Suppressor macrophage treated with lipopolysaccharide for 4 hours (primary cell): ENCODE data around the gene DENND2A.

Source experiments
- DNase-seq: peaks from one replicate; pipeline ENCODE4 v3.0.0-alpha.2; 2020

Gene DENND2A

DNA sequence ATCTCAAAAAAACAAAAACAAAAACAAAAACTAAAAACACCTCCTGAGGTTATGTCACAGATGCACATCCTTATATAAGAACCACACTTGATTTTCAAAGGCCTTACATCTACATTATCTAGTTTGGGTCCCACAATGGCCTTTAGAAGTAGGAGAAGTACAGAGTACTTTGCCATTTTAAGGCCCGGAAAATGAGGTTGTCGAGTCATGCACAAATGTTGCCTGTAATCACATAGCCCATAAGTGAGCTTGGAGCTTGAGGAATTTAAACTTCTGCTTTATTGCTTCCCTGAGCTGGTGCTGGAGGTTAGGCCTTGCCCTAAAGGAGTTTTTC, 151.6 kb downstream of the DENND2A start:
- peak; percentile 53 for DNase-seq

DNA sequence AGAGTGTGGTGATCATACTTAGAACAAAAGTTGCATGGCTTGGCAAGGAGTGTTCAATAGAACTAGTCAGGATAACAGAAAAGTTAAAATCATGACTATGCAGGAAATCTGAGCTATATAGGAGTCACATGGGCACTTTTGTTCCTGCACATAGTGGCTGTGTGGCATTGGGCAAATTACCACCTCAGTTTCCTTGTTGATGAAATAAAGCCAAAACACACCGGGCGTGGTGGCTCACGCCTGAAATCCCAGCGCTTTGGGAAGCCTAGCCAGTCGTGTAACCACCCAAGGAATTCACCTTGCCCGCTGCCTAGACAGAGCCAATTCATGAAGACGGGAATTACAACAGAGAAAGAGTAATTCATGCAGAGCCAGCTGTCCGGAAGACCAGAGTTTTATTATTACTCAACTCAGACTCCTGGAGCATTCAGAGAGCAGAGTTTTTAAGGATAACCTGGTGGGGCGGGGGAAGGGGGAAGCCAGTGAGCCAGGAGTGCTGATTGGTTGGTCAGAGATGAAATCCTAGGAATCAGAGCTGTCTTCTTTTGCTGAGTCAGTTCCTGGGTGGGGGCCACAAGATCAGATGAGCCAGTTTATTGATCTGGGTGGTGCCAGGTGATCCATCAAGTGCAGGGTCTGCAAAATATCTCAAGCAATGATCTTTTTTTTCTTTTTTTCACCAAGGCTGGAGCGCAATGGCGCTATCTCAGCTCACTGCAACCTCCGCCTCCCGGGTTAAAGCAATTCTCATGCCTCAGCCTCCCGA, 154.9 kb downstream of the DENND2A start:
- DNase-seq, result no peak

DNA sequence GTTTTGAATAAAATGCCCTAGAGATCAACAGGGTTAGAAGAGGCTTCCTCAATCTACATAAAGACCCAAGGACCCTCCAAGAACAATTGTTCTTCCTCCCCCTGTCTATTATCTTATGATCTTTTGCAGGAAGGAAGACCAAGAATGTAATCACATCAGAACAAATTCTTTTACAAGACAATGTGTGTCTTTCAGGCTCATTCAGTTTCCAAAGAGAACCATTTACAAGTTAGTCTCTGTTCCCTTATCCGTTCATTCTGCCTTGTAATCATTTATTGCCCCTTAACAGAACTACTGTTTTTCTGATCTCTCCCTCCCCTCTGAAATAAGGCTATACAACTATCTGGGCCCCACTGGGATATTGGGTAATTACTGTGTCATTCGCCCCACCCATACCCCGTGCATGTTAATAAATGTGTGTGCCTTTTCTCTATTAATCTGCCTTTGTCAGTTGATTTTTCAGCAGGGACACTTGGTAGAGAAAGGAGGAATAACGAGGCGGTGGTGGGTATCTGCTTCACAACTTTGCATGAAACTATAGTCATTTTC, 155.6 kb downstream of the DENND2A start:
- DNase-seq, result peak; percentile 4

- DNase-seq, result no peak
These were observed 156.1 kb downstream of the DENND2A start for GRCh38 chr7:140484479-140484878.

DNA sequence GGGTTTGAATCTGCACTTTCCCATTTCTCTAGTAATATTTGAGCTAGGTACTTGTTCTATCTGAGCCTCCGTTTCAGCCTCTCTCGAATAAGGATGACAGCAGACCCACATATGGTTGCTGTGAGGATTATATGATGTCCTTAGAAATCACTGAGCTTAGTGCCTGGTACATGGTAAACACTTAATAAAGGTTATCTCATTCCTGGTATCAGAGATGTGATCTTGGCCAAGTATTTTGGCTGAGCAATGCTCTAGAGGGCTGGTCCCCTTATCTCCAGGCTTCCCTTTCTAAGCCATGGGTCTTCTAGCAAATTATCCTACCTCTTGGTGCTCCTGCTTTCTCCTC, 160.9 kb downstream of the DENND2A start:
- no peak for DNase-seq

DNA sequence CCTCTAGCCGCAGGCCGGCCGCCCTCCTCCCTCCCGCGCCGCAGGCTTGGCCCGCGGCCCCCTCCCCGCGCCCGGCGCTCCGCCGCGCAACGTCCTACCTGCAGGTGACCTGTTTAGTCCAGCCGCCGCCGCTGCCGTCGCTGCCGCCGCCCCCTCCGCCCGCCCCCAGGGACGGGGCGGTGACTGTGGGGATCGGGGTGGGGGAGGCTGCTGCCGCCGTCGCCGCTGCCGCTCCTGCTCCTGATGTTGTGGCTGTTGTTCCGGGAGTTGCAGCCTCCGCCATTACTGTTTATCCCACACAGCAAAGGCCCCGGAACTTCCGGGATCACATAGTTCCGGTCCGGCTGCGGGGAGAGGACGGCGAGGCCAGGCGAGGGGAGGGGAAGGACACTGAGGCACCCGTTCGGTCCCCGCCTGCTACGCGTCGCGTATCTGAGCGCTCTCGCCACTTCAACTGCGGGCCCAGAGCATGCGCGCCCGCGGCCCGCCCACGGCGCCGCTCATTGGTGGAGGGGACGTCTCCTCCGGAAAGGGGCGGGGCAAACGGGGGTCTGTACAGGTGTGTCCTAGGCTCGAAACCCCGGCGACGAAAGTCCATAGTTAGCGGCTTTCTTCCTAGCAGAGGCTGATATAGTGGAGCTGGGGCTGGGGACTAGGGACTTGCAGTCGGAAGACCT, 161.4 kb downstream of the DENND2A start, which contains the start of gene MKRN1:
MKRN1 (minus strand) TSS at position 444 of the 677 bp plus-strand sequence; CDS start at position 283, 161 bp downstream.
- peak; percentile 95 for DNase-seq

- DNase-seq, result peak; percentile 85
These were observed 162.2 kb downstream of the DENND2A start for GRCh38 chr7:140478246-140479061.

DNA sequence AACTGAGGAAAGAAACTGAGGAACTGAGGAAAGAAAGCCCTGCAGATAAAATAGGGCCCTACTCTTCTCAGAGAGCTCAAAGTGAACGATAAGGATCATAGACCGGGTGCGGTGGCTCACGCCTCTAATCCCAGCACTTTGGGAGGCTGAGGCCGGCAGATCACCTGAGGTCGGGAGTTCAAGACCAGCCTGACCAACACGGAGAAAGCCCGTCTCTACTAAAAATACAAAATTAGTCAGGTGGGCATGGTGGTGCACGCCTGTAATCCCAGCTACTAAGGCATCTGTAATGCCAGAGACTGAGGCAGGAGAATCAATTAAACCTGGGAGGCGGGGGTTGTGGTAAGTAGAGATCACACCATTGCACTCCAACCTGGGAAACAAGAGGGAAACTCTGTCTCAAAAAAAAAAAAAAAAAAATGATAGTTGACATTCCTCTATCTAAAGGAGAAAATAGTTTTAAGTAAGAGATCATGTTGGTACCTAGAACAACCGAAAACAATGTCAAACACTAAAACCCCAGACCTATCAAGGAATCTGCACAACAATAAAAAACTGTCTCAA, 163.8 kb downstream of the DENND2A start:
- DNase-seq, result no peak

- DNase-seq, result peak; percentile 56
These were observed 164.8 kb downstream of the DENND2A start for GRCh38 chr7:140475747-140476333.
